Activated effector memory CD4-positive, alpha-beta T cell treated with anti-CD3 and anti-CD28 coated beads, Interleukin-2, amount 50 U/mL, for 16 hours (primary cell): ENCODE measurements around the gene TSGA10IP.

Experiments
- DNase-seq: peaks from one replicate; pipeline ENCODE4 v3.0.0-alpha.2; 2020

Gene TSGA10IP

DNA sequence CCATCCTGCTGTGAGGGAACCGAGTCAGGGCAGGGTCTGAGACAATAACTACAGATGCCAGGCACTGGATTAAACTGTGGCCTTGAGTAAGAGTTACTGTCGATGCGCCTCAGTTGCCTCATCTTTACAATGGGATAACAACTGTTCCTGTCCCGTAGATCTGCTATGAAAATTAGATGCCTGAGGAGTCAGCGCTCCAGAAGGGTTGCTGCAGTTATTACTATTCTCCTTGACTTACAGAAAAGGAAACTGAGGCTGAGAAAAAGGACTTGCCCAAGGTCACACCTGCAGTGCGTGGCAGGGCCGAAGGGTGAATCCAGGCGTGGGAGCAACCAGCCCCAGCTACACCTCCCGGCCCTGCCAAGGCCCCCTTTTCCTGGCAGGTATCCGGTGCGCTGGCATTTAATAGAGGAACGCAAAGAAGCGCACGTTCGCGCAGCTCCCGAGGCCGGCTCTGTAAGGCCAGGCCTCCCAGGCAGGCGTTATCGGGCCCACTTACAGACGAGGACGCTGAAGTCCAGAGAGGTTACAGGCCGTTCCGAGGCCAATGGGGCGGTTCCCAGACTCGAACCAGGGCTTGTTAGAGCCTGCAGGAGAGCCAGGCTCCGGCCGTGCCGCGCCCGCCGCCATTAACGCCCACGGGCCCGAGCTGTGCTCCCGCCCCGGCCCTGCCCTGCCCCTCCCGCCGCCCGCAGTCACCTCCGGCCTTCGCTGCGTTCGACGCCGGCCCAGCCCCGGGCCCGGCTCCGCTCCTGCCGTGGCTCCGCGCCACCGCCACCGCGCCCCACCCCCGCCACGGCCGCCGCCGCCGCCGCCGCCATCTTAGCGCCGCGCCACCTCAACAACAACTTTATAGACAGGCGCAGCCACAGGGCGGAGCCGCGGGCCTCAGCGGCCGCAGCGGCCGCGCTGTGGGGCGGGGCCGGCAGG is 26.8 kb upstream of the TSGA10IP start, which contains the start of gene C11orf68:
Gene C11orf68 (minus strand): TSS at position 852 of the 930 bp plus-strand sequence. CDS start 31 bp downstream, at position 821.
- no peak for DNase-seq

DNA sequence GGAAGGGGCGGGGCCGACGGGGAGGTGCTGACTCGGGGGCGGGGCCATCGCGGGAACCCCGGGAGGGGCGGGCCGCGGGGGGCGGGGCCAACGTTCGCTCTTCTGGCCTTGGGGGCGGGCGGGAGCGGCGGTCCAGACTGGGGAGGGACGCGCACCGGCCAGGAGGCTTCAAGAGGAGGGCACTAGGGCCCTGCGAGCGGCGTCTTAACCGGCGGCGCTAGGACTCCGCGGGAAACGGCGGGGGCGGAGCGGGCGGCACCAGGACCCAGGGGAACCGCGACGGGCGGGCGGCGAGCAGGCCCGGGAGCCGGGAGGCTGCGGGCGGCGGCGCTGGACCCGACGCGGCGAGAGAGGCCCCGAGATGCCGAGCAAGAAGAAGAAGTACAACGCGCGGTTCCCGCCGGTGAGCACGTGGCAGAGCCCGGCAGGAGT is 26.1 kb upstream of the TSGA10IP start, which contains the start of gene DRAP1:
Gene DRAP1 (plus strand): TSS at position 286 of the 432 bp plus-strand sequence. CDS start 76 bp downstream, at position 362.
- peak; percentile 99 for DNase-seq

DNA sequence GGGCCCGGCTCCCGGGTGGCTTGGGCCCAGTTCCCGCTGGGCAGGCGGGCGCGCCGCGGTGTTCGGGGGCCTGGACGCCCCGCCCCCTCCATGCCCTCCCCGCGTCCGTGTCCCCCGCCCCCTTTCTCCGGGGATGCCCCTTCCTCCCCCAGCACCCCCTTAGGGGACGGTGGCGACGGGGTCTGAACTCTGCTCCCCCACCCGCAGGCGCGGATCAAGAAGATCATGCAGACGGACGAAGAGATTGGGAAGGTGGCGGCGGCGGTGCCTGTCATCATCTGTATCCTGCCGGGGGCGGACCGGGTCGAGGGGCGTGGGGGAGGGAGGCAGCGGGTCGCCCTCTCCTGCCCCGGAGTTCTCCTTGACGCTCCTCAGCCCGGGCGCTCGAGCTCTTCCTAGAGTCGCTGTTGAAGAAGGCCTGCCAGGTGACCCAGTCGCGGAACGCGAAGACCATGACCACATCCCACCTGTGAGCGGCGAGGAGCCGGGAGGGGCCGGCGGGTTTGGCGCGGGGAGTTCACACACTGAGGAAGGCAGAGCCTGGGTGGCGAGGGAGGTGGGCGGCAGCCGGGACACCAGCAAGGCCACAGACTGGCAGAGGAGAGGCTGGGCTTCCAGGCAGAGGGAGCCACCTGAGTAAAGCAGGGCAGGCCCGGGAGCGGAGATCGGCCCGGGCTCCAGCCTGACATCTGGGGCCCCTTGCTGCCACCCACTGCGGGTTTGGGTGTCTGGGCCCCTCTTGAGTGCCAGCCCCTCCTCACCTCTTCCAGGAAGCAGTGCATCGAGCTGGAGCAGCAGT is 25.5 kb upstream of the TSGA10IP start:
- no peak for DNase-seq

DNA sequence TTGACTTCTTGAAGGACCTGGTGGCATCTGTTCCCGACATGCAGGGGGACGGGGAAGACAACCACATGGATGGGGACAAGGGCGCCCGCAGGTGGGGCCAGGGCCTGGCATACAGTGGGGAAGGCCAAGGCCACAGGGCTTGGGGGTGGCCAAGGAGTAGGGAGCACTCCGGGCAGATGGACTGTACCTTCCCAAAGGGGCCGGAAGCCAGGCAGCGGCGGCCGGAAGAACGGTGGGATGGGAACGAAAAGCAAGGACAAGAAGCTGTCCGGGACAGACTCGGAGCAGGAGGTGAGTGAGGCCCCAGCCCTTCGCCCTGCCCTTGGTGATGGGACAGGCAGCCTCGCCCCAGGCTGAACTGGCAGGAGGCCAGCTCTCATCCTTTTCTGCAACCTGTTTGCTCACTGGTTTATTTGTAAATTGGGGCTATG is 24.9 kb upstream of the TSGA10IP start:
- no peak for DNase-seq

DNA sequence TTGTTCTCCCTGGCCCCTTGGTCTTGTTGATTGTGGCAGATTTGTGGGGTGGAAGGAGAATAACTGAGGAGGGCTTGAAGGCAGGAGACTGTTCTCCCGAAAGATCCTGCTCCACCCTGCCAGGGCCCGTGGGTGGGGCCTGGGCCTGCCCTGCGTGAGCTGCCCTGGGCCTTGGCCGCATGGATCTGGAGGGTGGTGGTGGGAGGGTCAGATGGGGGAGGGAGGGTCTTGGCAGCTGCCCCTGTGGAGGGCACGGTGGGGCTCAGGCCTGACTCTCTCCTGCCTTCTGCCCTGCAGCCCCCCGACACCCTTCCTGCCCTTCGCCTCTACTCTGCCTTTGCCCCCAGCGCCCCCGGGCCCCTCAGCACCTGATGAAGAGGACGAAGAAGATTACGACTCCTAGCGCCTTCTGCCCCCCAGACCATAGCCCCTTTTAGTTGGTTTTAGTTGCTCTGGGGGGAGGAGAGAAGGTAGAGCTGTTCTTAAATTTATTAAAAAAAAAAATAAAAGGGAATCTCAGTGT is 24.2 kb upstream of the TSGA10IP start:
- no peak for DNase-seq

DNA sequence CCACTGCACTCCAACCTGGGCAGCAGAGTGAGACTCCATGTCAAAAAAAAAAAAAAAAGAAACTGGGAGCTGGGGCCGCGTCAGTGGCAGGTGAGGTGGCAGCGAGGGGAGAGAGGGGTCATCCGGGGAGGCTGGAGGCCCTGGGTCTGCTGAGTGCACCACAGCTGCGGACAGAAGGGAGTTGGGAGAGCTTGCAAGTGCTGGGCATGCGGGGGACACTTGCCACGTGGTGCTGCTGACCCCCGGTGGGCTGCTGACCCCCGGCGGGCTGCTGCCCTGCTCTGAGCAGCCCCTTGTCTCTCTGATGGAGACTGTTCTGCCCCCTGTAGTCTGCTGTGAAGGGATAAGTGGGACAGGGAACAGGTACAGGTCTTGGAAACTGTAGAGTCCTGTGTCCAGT is 23.4 kb upstream of the TSGA10IP start:
- no peak for DNase-seq

DNA sequence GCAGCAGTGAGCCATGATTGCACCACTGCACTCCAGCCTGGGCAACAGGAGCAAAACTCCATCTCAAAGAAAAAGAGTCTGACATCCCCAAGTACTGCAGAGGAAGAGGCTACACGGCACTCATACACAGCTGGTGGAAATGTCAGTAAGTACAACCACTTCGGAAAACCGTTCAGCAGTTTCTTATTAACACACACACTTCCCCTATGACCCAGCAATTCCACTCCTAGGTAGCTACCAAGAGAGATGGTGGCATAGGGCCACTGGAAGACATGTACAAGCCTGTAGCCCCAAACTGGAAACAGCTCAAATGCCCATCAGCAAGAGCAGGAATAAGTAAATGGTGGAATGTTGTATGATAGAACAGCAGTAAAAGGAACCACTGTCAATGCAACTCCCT is 22.7 kb upstream of the TSGA10IP start:
- DNase-seq = no peak

DNA sequence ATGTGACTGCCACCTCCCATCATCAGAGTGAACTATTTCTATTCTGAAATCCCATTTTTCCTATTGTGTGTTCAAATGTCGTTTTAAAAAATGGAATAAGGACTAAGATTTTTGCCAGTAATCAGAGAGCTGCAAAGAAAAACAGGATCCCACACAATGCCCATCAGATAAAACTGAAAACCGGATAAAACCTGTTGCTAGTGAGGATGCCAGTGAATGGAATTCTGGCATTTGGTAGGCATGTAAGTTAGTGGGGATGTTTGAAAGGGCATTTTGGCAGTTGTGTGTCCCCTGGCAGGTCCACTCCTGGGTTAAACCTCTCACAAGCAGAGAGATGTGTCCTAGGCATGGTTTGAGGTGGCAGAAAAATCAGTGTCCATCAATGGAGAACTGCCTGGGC is 19.9 kb upstream of the TSGA10IP start:
- DNase-seq = no peak

DNA sequence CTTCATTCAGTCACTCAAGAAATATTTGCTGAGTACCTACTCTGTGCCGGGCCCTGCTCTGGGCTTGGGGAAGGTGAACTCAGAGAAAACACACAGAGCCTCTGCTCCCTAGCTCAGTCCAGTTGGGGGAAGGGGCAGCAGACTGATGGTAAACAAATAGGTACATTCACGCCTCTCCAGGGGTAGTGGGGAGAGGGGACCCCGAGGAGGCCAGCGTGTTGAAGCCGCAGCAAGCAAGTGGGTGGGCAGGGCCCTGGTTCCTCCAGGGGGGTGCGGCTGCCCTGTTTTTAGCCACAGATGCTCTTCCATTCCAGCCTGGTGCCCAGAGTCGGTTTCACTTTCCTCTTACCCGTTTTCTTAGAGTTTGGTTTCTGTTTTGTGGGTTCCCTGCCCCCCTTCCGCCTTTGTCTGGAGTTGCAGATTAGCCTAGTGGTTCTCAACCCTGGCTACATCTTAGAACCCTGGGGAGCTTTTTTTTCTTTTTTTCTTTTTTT is 17.3 kb upstream of the TSGA10IP start:
- peak; percentile 89 for DNase-seq

DNA sequence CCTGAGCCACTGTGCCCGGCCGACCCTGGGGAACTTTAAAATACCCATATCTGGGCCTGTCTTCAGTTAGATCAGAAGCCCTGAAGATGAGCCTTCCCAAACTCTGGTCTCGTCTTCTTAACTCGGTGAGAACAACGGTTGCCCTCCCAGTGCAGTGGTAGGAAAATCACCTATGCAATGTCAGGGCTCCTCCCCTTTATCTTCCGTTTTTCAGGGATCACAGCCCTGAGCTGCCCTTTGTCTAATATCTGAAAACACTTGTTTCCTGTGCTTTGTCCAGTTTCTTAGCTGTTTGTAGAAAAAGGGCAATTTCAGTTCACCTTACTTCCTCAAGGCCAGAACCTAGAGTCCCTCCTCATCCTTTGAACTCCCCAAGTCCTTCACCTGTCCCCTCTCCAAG is 16.6 kb upstream of the TSGA10IP start:
- no peak for DNase-seq

DNA sequence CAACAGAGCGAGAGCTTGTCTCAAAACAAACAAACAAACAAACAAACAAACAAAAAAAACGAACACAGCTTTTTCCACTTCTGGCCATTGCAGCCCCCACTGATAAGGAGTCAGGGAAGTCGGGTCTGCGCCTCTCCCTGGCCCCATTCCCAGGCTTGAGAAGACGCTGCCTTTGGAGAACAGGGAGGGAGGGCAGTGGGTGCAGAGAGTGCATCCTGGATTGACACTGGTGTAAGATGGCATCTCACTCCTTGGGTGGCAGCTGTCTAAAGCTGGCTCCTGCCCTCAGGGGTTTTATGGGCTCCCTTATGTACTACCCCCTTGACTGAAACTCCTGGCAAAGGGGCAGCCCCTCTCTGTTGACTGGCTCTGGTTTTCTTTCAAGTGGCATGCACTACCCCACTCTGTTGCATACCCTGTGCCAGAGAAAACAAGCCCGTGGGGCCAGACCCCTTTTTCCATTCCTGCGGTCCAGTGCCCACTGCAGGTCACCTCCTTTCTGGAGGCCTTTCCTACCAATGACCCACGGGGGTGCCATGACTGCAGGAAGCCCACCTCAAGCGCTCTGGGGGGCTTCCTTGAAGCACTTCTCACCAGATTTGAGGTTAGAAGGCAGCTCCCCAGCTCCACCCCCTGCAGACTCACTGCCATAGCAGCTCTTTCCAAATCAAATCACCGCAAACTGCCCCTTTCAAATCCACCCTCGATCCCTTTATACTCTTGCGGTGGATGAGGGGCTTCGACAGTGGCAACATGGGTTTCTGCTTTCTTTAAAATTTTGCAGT is 13.3 kb upstream of the TSGA10IP start:
- DNase-seq = no peak

DNA sequence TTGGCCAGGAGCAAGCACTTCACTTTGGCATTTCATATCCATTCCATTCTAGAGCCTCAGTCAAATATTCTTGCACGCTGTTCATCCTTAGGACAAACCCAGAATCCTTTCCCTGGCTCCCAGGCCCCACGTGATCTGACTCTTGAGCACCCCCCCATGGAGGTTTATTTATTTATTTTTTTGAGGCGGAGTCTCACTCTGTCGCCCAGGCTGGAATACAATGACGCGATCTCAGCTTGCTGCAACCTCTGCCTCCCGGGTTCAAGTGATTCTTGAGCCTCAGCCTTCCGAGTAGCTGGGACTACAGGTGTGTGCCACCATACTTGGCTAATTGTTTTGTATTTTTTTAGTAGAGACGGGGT is 12.7 kb upstream of the TSGA10IP start:
- no peak for DNase-seq

DNA sequence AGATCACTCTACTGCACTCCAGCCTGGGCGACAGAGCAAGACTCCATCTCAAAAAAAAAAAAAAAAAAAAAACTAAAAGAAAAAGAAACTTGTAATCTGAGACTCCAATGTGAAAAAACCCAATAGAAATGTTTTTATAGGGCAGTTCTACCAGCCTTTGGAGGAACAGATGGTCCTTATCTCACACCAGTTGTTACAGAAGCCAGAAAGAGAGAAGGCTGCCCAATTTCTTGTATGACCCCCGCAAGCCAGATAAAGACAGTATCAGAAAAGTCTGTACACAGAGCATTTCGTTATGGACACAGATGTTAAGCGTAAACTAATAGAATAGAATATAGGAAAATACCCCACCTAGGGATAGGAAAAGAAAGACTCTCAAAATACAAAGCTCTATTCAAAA is 11.3 kb upstream of the TSGA10IP start:
- DNase-seq = no peak

DNA sequence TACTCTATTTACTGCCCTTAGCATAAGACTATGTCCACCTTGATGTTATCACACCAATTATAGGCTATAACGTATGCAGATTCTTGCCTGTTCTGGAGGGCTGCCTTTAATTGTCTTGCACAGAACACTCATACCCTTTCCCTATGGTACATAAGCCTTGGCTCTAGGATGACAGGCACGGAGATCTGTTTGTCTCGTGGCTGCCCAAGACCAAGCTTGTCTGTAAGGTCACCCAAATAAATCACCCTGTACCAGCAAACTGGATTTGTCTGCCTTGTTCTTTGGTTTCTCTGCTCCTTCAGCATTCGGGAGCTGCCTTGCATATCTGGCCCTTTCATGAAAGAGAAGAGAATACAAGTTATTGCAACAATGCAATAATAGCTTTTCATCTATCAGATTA is 7.5 kb upstream of the TSGA10IP start:
- DNase-seq = no peak

DNA sequence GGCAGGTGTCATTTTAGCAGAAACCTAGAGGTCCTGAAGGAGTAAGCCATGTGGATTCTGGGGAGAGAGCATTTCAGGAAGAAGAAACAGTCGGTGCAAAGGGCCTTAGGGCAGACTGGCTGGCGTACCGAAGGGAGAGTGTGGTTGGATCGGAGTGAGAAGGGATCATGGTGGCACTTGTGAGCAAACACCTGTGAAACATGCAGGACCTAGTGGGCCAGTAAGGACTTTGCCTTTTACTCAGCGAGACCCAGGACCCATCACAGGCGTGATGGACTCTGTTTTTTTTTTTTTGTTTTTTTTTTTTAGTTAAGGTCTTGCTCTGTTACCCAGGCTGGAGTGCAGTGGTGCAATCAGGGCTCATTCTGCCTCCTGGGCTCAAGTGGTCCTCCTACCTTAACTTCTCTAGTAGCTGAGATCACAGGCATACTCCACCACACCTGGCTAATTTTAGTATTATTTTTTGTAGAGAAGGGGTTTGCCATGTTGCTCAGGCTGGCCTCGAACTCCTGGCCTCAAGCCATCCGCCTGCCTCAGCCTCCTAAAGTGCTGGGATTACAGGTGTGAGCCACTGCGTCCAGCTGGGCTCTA is 3.5 kb upstream of the TSGA10IP start:
- no peak for DNase-seq

DNA sequence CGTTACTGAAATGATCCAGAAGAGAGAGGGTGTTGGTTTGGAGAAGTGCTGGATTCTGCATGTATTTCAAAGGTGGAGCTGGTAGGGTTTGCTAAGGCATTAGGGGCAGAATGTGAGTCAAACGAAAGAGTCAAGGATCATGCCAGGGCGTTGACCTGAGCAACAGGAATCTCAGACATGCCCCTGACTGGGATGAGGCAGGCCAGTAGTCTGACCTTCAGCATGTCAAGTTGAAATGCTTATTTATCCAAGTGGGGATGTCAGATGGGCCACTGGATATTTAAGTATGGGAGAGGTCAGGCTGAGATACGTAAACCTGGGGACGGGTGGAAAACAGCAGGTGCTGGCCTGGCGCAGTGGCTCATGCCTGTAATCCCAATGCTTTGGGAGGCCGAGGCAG is 2.7 kb upstream of the TSGA10IP start:
- no peak for DNase-seq

DNA sequence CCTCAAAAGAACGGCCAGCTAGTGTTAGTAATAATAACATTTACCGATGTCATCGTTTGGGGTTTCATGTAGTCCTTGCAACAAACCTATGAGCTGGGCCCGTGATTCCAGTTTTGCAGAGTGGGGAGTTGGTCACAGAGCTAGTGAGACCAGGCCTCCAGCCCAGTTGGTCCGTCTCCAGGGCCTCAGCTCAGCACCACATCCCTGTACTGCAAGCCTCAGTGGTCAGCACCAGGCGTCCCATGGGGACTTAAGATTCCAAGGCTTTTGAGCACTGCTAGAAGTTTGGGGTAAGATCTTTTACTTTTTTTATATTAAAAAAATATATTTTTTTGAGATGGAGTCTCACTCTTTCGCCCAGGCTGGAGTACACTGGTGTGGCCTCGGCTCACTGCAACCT is 1.1 kb upstream of the TSGA10IP start:
- DNase-seq = no peak

DNA sequence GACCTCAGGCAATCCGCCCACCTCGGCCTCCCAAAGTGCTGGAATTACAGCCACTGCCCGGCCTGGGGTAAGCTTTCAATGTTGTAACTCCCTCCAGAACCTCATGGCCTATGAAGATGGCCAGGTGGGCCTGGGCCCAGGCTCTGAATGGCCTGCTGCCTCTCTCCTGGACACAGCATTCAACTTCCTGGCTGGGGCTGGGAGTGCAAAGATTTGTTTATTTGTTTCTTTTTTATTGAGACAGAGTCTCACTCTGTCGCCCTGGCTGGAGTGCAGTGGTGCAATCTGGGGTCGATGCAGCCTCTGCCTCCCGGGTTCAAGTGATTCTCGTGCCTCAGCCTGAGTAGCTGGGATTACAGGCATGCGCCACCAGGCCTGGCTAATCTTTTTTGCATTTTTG is 513 bp upstream of the TSGA10IP start:
- DNase-seq = no peak

DNA sequence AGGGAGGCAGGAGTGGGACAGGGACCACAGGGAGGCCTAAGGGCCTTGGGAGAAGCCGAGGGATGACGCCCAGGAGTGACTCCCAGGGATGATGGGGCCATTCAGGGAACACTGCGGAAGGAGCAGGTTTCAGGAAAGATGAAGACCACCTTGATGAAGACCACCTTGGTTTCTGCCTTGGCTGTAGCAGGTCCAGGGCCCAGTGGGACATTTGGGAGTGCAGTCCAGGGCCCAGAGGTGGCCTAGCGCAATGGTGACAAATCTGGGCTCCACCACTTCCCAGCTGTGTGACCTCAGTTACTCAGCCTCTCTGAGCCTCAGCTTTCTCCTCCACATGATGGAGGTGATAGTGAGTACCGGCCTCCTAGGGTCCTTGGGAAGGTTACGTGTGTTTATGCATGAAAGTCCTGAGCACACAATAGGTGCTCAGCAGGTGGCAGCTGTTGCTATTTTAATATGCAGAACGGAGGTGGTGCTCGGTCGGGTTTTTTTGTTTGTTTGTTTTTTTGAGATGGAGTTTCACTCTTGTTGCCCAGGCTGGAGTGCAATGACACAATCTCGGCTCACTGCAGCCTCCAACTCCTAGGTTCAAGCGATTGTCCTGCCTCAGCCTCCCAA is 770 bp downstream of the TSGA10IP start:
- DNase-seq = no peak

DNA sequence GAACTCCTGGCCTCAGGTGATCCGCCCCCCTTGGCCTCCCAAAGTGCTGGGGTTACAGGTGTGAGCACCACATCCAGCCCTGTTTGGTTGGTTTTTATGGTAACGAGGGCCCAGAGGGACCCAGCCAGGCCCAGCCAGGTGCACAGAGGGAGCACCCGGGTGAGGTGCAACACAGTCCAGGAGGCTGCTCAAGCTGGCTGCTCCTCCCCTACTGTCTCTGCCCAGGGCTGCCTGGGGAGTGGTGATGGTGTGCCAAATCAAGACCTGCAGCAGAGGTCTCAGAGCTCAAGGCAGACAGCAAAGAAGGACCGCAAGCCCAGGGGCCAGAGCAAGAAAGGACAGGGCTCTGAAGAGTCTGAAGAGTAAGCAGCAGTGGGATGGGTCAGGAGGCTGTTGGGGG is 1.4 kb downstream of the TSGA10IP start:
- DNase-seq = no peak

DNA sequence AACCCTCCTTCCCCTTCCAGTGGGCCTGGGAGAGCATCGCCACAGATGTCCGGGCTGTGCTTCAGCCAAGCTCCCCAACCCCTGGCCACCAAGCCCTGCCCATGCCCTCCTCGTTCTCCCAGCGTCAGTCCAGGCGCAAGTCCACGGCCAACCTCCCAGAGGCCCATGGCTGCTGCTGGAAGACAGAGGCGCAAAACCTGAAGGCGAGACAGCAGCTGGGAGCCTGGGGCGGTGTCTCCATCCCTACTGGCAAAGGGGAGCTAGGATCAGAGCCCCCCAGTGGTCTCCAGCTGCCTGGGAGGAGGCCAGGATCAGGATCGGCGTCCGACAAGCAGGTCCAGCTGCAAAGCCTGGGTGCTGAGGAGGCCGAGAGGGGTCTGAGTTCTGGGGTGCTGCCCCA is 1.9 kb downstream of the TSGA10IP start:
- no peak for DNase-seq
